Progenitor cell of endocrine pancreas (in vitro differentiated cells): ENCODE measurements around the gene BMP8B. TPM values are rescaled to one million over a fixed set of nuclear protein-coding genes. Genes with fewer than 3 reads are reported as not detected.
"Not testable (repeated sequence)": the region's sequence is repeated elsewhere in the genome, so short reads cannot be mapped to it uniquely, and the experiment has no call there.

Source experiments
- DNase-seq: peaks from one replicate; pipeline ENCODE4 v3.0.0; 2021; ENCODE audit warnings: low spot score; ENCODE audit not compliant: unreplicated experiment
- H3K27ac Mint-ChIP-seq: 2 replicates; pipeline ENCODE4 v1.8.0; 2021; ENCODE audit warnings: mild to moderate bottlenecking, moderate library complexity, mixed read lengths
- H3K27me3 Mint-ChIP-seq: 2 replicates; pipeline ENCODE4 v1.8.0; 2021; ENCODE audit warnings: mixed read lengths
- H3K36me3 Mint-ChIP-seq: 2 replicates; pipeline ENCODE4 v1.8.0; 2022; ENCODE audit warnings: mixed read lengths; ENCODE audit not compliant: insufficient read depth
- H3K4me1 Mint-ChIP-seq: 2 replicates; pipeline ENCODE4 v1.8.0; 2021; ENCODE audit warnings: low read depth, mixed read lengths
- H3K4me3 Mint-ChIP-seq: 2 replicates; pipeline ENCODE4 v1.8.0; 2021; ENCODE audit warnings: low read depth, mild to moderate bottlenecking, moderate library complexity, mixed read lengths
- H3K9me3 Mint-ChIP-seq: 2 replicates; pipeline ENCODE4 v1.8.0; 2021; ENCODE audit warnings: low read depth, mixed read lengths
- CTCF ChIP-seq: fragments of 200-600 bp; sonication (generic); IDR thresholded peaks from one replicate; pipeline ENCODE4 v1.5.0; 2021; ENCODE audit warnings: antibody characterized with exemption, mild to moderate bottlenecking; ENCODE audit not compliant: unreplicated experiment
- total RNA-seq: library from RNA; stranded (reverse); gene quantifications from 2 replicates; pipeline ENCODE4 v1.2.1, GENCODE V29; 2021

BMP8B gene
- total RNA-seq, 1 donor from 2014 or later, result 0.91 TPM

- Mint-ChIP-seq H3K36me3 (no peaks in the 10 kb centered on the region), H3K9me3 (no peaks in the 10 kb centered on the region), H3K4me3 (no peak overlapping the region), H3K4me1 (no peaks in the 10 kb centered on the region), H3K27ac (no peak overlapping the region), H3K27me3 (peaks cover 17% of the 10 kb centered on the region)
- DNase-seq, result no peak
- no peak for TF ChIP-seq CTCF
Observed at GRCh38 chr1:39777306-39777705, 11.4 kb downstream of the BMP8B start.

GRCh38 chr1:39776886-39777285 lies 11.8 kb downstream of the BMP8B start:
- no peak for TF ChIP-seq CTCF
- H3K4me1 Mint-ChIP-seq, result no peaks in the 10 kb centered on the region
- H3K4me3 Mint-ChIP-seq, result no peak overlapping the region
- peaks cover 17% of the 10 kb centered on the region for H3K27me3 Mint-ChIP-seq
- no peak overlapping the region for H3K27ac Mint-ChIP-seq
- H3K36me3 Mint-ChIP-seq, result no peaks in the 10 kb centered on the region
- DNase-seq, result no peak
- no peaks in the 10 kb centered on the region for H3K9me3 Mint-ChIP-seq

- Mint-ChIP-seq H3K27ac (no peak overlapping the region), H3K9me3 (no peaks in the 10 kb centered on the region), H3K36me3 (no peaks in the 10 kb centered on the region), H3K27me3 (peaks cover 17% of the 10 kb centered on the region), H3K4me1 (no peaks in the 10 kb centered on the region), H3K4me3 (no peak overlapping the region)
- DNase-seq, result no peak
- no peak for TF ChIP-seq CTCF
Observed at GRCh38 chr1:39776400-39776713, 12.3 kb downstream of the BMP8B start.

GRCh38 chr1:39775676-39776399 lies 12.8 kb downstream of the BMP8B start:
- H3K4me1 Mint-ChIP-seq, H3K4me3 Mint-ChIP-seq, H3K27ac Mint-ChIP-seq, DNase-seq, H3K9me3 Mint-ChIP-seq, H3K36me3 Mint-ChIP-seq: not testable (repeated sequence)
- peaks cover 14% of the 10 kb centered on the region for H3K27me3 Mint-ChIP-seq

GRCh38 chr1:39775141-39775540 lies 13.5 kb downstream of the BMP8B start:
- not testable (repeated sequence) for DNase-seq, H3K9me3 Mint-ChIP-seq, H3K27ac Mint-ChIP-seq, H3K4me1 Mint-ChIP-seq, H3K4me3 Mint-ChIP-seq, H3K36me3 Mint-ChIP-seq
- peaks cover 15% of the 10 kb centered on the region for H3K27me3 Mint-ChIP-seq

- not testable (repeated sequence) for DNase-seq, H3K9me3 Mint-ChIP-seq, H3K27ac Mint-ChIP-seq, H3K4me3 Mint-ChIP-seq, H3K4me1 Mint-ChIP-seq, H3K36me3 Mint-ChIP-seq
- H3K27me3 Mint-ChIP-seq, result peaks cover 10% of the 10 kb centered on the region
Observed at GRCh38 chr1:39773369-39773979, 15.2 kb downstream of the BMP8B start.

GRCh38 chr1:39771022-39771532 lies 17.6 kb downstream of the BMP8B start, which contains the start of gene OXCT2:
Gene OXCT2, minus strand, starts transcription at chr1:39771348. Its CDS starts 93 bp downstream, at chr1:39771255.
- not testable (repeated sequence) for H3K9me3 Mint-ChIP-seq, H3K4me1 Mint-ChIP-seq, DNase-seq, H3K27ac Mint-ChIP-seq, H3K36me3 Mint-ChIP-seq, H3K27me3 Mint-ChIP-seq
- H3K4me3 Mint-ChIP-seq, result peak within 1 kb of the TSS; percentile 57

GRCh38 chr1:39770100-39771021 lies 18.3 kb downstream of the BMP8B start:
- not testable (repeated sequence) for H3K27me3 Mint-ChIP-seq, H3K9me3 Mint-ChIP-seq, DNase-seq, H3K27ac Mint-ChIP-seq, H3K36me3 Mint-ChIP-seq, H3K4me1 Mint-ChIP-seq
- peak overlapping the region; percentile 57 for H3K4me3 Mint-ChIP-seq

GRCh38 chr1:39769502-39769901 lies 19.2 kb downstream of the BMP8B start:
- not testable (repeated sequence) for H3K27ac Mint-ChIP-seq, H3K4me3 Mint-ChIP-seq, DNase-seq, H3K4me1 Mint-ChIP-seq, H3K9me3 Mint-ChIP-seq, H3K27me3 Mint-ChIP-seq, H3K36me3 Mint-ChIP-seq

GRCh38 chr1:39766466-39766865 lies 22.2 kb downstream of the BMP8B start:
- H3K4me3 Mint-ChIP-seq, DNase-seq, H3K36me3 Mint-ChIP-seq, H3K9me3 Mint-ChIP-seq, H3K27me3 Mint-ChIP-seq, H3K27ac Mint-ChIP-seq, H3K4me1 Mint-ChIP-seq: not testable (repeated sequence)
